ENCODE data around the gene SERTAD2.

SERTAD2 gene

DNA sequence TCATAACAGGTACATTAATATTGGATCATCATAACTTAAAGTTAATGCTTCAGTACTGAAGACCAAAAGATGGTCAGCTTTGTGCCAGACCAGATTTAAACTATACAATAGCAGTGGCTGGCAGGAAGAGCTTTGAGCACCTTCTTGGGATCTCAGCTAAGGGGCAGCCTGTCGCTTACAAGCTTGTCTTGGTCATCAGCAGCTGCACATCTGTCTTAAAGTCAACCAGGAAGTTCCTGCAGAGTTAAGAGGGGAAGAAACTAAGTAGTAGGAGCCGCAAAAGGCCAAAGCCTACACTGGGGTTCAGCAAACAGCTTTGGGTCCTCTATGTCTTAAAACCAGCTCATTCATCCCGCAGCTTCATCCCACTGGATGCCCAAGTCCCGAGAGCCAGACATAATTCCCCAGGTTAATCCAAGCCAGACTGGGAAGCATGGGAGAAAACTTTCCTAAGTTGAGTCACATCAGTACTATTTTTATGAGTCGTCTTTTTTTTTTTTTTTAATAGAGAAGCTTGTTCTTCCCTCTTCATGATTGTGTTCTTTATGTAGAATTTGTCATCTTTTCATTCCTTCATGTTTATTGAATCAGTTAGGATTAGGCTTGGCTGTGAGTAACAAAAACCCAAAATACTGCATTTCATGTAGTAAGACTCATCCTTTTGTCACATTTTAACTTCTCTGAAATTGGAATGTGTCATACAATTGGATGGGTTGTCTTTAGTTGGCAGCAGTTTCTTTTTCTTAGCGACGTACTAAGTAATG lies 59.3 kb downstream of the SERTAD2 start:
- no peak for DNase-seq (ENCODE audit: low spot score)

DNA sequence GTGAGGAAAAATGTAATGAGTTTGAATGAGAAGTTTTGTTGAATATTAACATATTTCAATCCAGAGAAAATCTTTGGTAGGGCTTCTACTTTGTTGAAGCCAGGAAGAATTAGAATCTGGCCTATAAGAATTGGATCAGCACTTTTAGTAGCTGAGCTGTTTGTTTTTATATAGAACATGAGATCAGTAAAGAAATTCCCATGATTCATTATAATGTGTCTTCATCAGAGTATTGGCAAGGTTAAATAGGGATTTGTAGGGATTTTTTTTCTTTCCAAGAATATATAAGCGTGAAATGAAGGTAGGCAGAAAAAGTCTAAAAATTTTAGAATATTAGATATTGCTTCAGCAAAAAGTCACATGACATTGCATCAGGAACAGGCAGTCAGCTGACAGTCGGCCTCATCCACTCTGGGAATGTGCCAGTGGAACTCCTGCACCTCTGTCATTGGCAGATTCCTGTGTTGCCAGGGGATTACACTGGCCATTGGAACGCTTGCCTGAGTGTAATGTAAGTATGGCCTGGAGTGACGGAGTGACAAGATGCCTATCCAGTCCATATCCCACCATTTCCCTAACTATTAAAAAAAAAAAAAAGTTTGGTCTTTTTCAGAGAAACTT lies 60.6 kb downstream of the SERTAD2 start:
- in situ Hi-C loops (cut with MboI; ENCODE audit: low sequenced_read_pairs, unreplicated experiment): no loop called here
- DNase-seq (ENCODE audit: low spot score): no peak
- TF ChIP-seq, protein P1, sequence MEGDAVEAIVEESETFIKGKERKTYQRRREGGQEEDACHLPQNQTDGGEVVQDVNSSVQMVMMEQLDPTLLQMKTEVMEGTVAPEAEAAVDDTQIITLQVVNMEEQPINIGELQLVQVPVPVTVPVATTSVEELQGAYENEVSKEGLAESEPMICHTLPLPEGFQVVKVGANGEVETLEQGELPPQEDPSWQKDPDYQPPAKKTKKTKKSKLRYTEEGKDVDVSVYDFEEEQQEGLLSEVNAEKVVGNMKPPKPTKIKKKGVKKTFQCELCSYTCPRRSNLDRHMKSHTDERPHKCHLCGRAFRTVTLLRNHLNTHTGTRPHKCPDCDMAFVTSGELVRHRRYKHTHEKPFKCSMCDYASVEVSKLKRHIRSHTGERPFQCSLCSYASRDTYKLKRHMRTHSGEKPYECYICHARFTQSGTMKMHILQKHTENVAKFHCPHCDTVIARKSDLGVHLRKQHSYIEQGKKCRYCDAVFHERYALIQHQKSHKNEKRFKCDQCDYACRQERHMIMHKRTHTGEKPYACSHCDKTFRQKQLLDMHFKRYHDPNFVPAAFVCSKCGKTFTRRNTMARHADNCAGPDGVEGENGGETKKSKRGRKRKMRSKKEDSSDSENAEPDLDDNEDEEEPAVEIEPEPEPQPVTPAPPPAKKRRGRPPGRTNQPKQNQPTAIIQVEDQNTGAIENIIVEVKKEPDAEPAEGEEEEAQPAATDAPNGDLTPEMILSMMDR (IDR thresholded peaks at IDR 0.05; ENCODE audit: borderline replicate concordance, control extremely low read depth, extremely low read depth, insufficient read depth, missing control alignments): no peak

More for the DNA sequence above, 59.3 kb downstream of the SERTAD2 start:
- TF ChIP-seq, protein P1 (IDR thresholded peaks at IDR 0.05; ENCODE audit: borderline replicate concordance, control extremely low read depth, extremely low read depth, insufficient read depth, missing control alignments): no peak
- in situ Hi-C loops (cut with MboI; ENCODE audit: low sequenced_read_pairs, unreplicated experiment): no loop called here

DNA sequence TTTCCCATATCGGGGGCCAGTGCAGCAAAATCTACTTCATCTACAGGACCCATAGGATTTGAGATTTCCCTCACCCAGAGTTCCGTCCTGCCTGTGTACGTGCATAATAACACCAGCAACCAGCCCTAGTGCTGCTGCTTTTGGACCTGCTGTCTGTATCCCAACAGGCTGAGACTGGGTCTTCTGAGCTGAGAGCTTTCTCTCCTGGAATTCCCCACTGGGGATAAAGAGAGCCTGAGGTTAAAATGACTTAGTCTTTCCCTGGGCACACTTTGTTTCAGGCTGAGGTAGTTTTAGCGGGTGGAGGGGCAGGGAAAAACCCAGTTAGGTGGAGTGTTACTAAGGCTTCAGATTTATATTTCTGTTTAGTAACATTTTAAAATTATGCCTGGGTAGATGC lies 62.5 kb downstream of the SERTAD2 start:
- TF ChIP-seq, protein P1 (IDR thresholded peaks at IDR 0.05; ENCODE audit: borderline replicate concordance, control extremely low read depth, extremely low read depth, insufficient read depth, missing control alignments): no peak
- in situ Hi-C loops (cut with MboI; ENCODE audit: low sequenced_read_pairs, unreplicated experiment): no loop called here
- no peak for DNase-seq (ENCODE audit: low spot score)

DNA sequence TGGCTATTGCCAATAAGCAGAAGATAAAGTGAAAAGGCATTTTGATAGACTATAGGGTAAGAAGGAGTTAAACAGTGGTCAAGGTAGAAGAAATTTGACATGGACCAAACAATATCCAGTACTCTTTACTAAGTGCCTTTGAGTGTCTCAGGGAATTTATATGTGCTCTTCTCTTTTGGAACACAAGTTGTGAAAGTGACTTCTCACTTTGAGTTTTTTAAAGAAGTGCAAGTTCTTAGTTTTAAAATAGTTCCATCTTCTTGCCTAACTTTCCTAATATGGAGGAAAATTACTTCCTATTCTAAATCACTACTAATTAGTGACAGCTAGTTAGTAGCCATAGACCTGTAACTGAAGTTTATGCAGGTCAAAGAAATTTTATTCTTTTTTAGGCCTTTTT lies 66.2 kb downstream of the SERTAD2 start:
- DNase-seq (ENCODE audit: low spot score): no peak
- in situ Hi-C loops (cut with MboI; ENCODE audit: low sequenced_read_pairs, unreplicated experiment): no loop called here
- TF ChIP-seq, protein P1 (IDR thresholded peaks at IDR 0.05; ENCODE audit: borderline replicate concordance, control extremely low read depth, extremely low read depth, insufficient read depth, missing control alignments): no peak

DNA sequence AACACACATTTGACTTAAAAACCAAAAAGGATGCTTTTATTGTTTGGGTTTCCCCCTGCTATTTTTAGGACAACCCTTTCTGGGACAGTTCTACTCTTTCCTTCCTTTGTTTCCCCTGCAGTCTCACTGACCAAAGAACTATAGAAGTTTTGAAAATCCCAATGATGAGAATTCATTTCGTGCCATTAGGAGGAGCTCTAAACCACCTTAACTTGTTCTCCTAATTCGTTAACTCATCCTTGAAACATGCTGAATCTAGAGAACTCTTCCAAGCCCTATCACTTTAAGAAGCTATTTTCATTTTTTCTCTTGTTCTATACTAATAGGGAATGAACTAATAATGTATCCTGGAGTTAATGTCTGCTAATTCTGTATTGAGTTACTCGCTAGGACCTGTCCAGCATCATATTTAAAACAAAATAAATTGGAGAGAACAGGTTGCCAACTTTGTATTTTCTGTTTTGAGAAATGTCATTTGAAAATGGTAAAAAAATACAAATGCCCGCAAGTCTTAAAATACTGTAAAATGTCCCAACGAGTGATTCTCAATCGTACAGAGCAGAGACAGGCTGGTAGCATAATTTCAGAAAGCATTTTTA lies 66.7 kb downstream of the SERTAD2 start:
- in situ Hi-C loops (cut with MboI; ENCODE audit: low sequenced_read_pairs, unreplicated experiment): no loop called here
- DNase-seq (ENCODE audit: low spot score): peak; percentile 57
- TF ChIP-seq, protein P1 (IDR thresholded peaks at IDR 0.05; ENCODE audit: borderline replicate concordance, control extremely low read depth, extremely low read depth, insufficient read depth, missing control alignments): peak; percentile 56

DNA sequence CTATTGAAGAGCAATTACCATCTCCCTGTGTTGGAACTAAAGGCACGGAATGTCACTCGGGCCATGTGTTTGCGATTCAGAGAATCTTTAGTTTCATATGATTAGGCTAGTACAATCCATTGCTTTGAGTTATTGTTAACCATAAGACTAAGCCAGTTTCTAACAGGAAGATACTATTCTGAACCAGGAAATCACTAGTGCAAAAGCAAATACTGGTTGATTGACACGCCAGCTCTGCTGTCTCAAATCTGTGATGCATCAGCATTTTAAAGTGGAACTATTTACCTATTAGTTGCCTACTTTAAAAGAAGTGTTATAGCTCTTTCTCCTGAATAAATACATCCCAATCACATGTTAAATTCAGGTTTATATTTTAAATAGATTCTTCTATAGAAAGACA lies 67.7 kb downstream of the SERTAD2 start:
- in situ Hi-C loops (cut with MboI; ENCODE audit: low sequenced_read_pairs, unreplicated experiment): no loop called here
- DNase-seq (ENCODE audit: low spot score): no peak
- TF ChIP-seq, protein P1 (IDR thresholded peaks at IDR 0.05; ENCODE audit: borderline replicate concordance, control extremely low read depth, extremely low read depth, insufficient read depth, missing control alignments): no peak
